BE2C (cell line): ENCODE data around the gene GP9.

ENCODE experiments used
- DNase-seq: peaks from one replicate; pipeline ENCODE4 v3.0.0-alpha.2; 2020
- H3K27me3 ChIP-seq: fragments of 250-450 bp; sonication (Bioruptor Pico); 2 replicates; pipeline ENCODE4 v1.5.1; 2020; ENCODE audit warnings: mild to moderate bottlenecking
- H3K36me3 ChIP-seq: fragments of 250-450 bp; sonication (Bioruptor Pico); 2 replicates; pipeline ENCODE4 v1.5.1; 2020; ENCODE audit warnings: mild to moderate bottlenecking
- H3K4me1 ChIP-seq: fragments of 250-450 bp; sonication (Bioruptor Pico); 2 replicates; pipeline ENCODE4 v1.5.1; 2020
- H3K4me3 ChIP-seq: 2 replicates; pipeline ENCODE4 v1.5.1; 2011; ENCODE audit warnings: low read depth, low read length
- H3K9me3 ChIP-seq: fragments of 250-450 bp; sonication (Bioruptor Pico); 2 replicates; pipeline ENCODE4 v1.5.1; 2020
- CTCF ChIP-seq: IDR thresholded peaks from 2 replicates; pipeline ENCODE4 v1.5.1; 2012; ENCODE audit warnings: mild to moderate bottlenecking, low read depth, low read length

GP9 gene

GRCh38 chr3:129047553-129047839, 13.1 kb upstream of the GP9 start:
- Histone ChIP-seq H3K9me3 (no peaks in the 10 kb centered on the region; the same call in 1 of the 2 replicates), H3K4me1 (no peaks in the 10 kb centered on the region), H3K27me3 (no peaks in the 10 kb centered on the region), H3K36me3 (no peaks in the 10 kb centered on the region), H3K4me3 (no peak overlapping the region)
- TF ChIP-seq CTCF = no peak
- DNase-seq = no peak

GRCh38 chr3:129050556-129051295, 9.9 kb upstream of the GP9 start:
- TF ChIP-seq CTCF = no peak
- no peaks in the 10 kb centered on the region for H3K36me3 ChIP-seq

GRCh38 chr3:129051871-129052340, 8.7 kb upstream of the GP9 start:
- H3K36me3 ChIP-seq = no peaks in the 10 kb centered on the region
- H3K4me3 ChIP-seq = no peak overlapping the region
- H3K9me3 ChIP-seq = no peaks in the 10 kb centered on the region; the same call in 1 of the 2 replicates
- H3K4me1 ChIP-seq = no peaks in the 10 kb centered on the region
- H3K27me3 ChIP-seq = no peaks in the 10 kb centered on the region
- no peak for TF ChIP-seq CTCF
- no peak for DNase-seq

More at GRCh38 chr3:129050556-129051295, 9.9 kb upstream of the GP9 start:
- Histone ChIP-seq H3K4me3 (no peak overlapping the region), H3K9me3 (no peaks in the 10 kb centered on the region; the same call in 1 of the 2 replicates), H3K4me1 (no peaks in the 10 kb centered on the region), H3K27me3 (no peaks in the 10 kb centered on the region)
- DNase-seq = no peak

- DNase-seq = no peak
- Histone ChIP-seq H3K9me3 (no peaks in the 10 kb centered on the region; the same call in 1 of the 2 replicates), H3K4me1 (no peaks in the 10 kb centered on the region), H3K4me3 (no peak overlapping the region), H3K36me3 (no peaks in the 10 kb centered on the region), H3K27me3 (no peaks in the 10 kb centered on the region)
- no peak for TF ChIP-seq CTCF
Measured at GRCh38 chr3:129052675-129053074, 7.9 kb upstream of the GP9 start.

GRCh38 chr3:129054605-129055104, 5.9 kb upstream of the GP9 start:
- H3K4me1 ChIP-seq = no peaks in the 10 kb centered on the region
- no peaks in the 10 kb centered on the region for H3K27me3 ChIP-seq
- DNase-seq = no peak
- H3K9me3 ChIP-seq = no peaks in the 10 kb centered on the region
- no peak overlapping the region for H3K4me3 ChIP-seq
- no peak for TF ChIP-seq CTCF
- no peaks in the 10 kb centered on the region for H3K36me3 ChIP-seq

GRCh38 chr3:129056451-129057173, 4.0 kb upstream of the GP9 start:
- H3K36me3 ChIP-seq = no peaks in the 10 kb centered on the region
- no peak overlapping the region for H3K4me3 ChIP-seq
- no peaks in the 10 kb centered on the region for H3K27me3 ChIP-seq
- no peaks in the 10 kb centered on the region; the same call in 1 of the 2 replicates for H3K4me1 ChIP-seq
- no peak for DNase-seq
- H3K9me3 ChIP-seq = no peaks in the 10 kb centered on the region
- no peak for TF ChIP-seq CTCF
